Measurements from ENCODE around the gene ENKUR. TPM values are rescaled to one million over a fixed set of nuclear protein-coding genes. Genes with fewer than 3 reads are reported as not detected.

The ENKUR gene
- total RNA-seq, 1 donor from 2014 or later: not detected

DNA sequence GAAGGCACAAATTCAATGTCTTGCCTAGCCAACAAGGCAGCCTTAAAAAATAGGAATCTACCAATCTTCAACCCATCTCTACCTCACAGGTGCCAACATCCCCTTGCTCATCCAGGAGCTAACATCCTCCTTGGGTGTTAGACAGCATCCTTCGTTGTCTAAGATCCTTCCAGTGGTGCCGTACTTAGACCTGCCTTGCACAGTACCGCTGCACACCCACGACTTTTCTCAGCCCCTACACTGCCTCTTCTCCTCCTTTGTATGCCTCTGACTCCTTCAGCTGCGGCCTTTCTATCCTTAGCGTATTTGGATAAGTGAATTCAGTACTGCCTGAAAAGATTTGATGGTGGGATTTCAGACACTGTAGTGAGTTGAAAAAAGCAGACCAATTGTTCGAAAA lies 47.6 kb downstream of the ENKUR start:
- no peaks in the 10 kb centered on the region for H3K9me3 ChIP-seq (ENCODE audit: low read depth)
- H3K4me1 ChIP-seq: peaks cover 5% of the 10 kb centered on the region
- H3K27me3 ChIP-seq: no peaks in the 10 kb centered on the region
- H3K36me3 Mint-ChIP-seq: no peaks in the 10 kb centered on the region
- H3K4me2 ChIP-seq: no peak overlapping the region
- no peak for DNase-seq (ENCODE audit: low spot score)
- H3K4me3 Mint-ChIP-seq: no peak overlapping the region
- no peak overlapping the region for H2AFZ ChIP-seq (replicated peaks)
- no peak overlapping the region for H3K9ac ChIP-seq
- no peak overlapping the region for H3K27ac ChIP-seq
- TF ChIP-seq, protein P1, sequence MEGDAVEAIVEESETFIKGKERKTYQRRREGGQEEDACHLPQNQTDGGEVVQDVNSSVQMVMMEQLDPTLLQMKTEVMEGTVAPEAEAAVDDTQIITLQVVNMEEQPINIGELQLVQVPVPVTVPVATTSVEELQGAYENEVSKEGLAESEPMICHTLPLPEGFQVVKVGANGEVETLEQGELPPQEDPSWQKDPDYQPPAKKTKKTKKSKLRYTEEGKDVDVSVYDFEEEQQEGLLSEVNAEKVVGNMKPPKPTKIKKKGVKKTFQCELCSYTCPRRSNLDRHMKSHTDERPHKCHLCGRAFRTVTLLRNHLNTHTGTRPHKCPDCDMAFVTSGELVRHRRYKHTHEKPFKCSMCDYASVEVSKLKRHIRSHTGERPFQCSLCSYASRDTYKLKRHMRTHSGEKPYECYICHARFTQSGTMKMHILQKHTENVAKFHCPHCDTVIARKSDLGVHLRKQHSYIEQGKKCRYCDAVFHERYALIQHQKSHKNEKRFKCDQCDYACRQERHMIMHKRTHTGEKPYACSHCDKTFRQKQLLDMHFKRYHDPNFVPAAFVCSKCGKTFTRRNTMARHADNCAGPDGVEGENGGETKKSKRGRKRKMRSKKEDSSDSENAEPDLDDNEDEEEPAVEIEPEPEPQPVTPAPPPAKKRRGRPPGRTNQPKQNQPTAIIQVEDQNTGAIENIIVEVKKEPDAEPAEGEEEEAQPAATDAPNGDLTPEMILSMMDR (IDR thresholded peaks at IDR 0.05): no peak
- TF ChIP-seq EZH2 (IDR thresholded peaks at IDR 0.05) (no peak), EZH2phosphoT487 (IDR thresholded peaks at IDR 0.05) (no peak)
- no peaks in the 10 kb centered on the region for H3K36me3 ChIP-seq
- no peaks in the 10 kb centered on the region for H3K79me2 ChIP-seq (ENCODE audit: low read depth)
- H4K20me1 ChIP-seq (ENCODE audit: low read depth): no peaks in the 10 kb centered on the region
- H3F3A ChIP-seq (ENCODE audit: low read depth): no peaks in the 10 kb centered on the region
- H3K4me1 Mint-ChIP-seq: peaks cover 10% of the 10 kb centered on the region
- no peak overlapping the region for H3K4me3 ChIP-seq
- H3K9me3 Mint-ChIP-seq: no peaks in the 10 kb centered on the region
- H3K27ac Mint-ChIP-seq: no peak overlapping the region
- peaks cover 3% of the 10 kb centered on the region for H3K27me3 Mint-ChIP-seq (ENCODE audit: insufficient read depth, low read depth)

DNA sequence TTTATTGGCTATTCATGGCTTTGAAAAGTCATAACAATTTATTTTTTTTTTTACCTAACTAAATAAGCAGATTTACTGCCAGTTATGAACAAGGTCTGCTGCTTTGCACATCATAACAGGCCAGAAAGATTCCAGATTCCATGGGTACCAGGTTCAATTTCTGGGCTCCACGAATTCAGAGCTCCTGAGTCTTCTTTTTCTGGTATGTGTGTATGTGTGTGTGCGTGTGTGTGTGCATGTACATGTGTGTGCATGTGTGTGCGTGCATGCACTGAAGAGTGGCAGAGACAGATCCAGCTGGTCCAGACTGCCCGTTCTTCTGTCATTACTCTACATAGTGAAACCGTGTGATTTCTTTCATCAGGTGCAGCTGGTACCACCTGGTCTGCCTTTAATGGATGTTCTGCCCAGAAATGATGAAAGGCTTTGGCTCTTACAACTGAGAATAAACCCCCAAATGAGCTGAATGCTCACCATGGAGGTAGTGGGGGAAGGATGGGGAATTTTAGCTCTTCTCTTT lies 48.9 kb downstream of the ENKUR start:
- TF ChIP-seq, protein P1 (IDR thresholded peaks at IDR 0.05): no peak
- no peak for TF ChIP-seq EZH2 (IDR thresholded peaks at IDR 0.05)
- no peak for TF ChIP-seq EZH2phosphoT487 (IDR thresholded peaks at IDR 0.05)
- no peak overlapping the region for H3K4me3 Mint-ChIP-seq
- H3K27ac Mint-ChIP-seq: no peak overlapping the region
- no peaks in the 10 kb centered on the region for H3K27me3 ChIP-seq
- no peak overlapping the region for H3K4me2 ChIP-seq
- H3K9me3 ChIP-seq (ENCODE audit: low read depth): no peaks in the 10 kb centered on the region
- no peaks in the 10 kb centered on the region for H3K36me3 ChIP-seq
- peaks cover 5% of the 10 kb centered on the region for H3K4me1 ChIP-seq
- no peaks in the 10 kb centered on the region for H3K9me3 Mint-ChIP-seq
- peaks cover 3% of the 10 kb centered on the region for H3K27me3 Mint-ChIP-seq (ENCODE audit: insufficient read depth, low read depth)
- no peak overlapping the region for H3K27ac ChIP-seq
- no peaks in the 10 kb centered on the region for H3K79me2 ChIP-seq (ENCODE audit: low read depth)
- no peak for DNase-seq (ENCODE audit: low spot score)
- H2AFZ ChIP-seq (replicated peaks): no peak overlapping the region
- peaks cover 10% of the 10 kb centered on the region for H3K4me1 Mint-ChIP-seq
- no peaks in the 10 kb centered on the region for H4K20me1 ChIP-seq (ENCODE audit: low read depth)
- H3F3A ChIP-seq (ENCODE audit: low read depth): no peaks in the 10 kb centered on the region
- no peaks in the 10 kb centered on the region for H3K36me3 Mint-ChIP-seq
- no peak overlapping the region for H3K4me3 ChIP-seq
- no peak overlapping the region for H3K9ac ChIP-seq

DNA sequence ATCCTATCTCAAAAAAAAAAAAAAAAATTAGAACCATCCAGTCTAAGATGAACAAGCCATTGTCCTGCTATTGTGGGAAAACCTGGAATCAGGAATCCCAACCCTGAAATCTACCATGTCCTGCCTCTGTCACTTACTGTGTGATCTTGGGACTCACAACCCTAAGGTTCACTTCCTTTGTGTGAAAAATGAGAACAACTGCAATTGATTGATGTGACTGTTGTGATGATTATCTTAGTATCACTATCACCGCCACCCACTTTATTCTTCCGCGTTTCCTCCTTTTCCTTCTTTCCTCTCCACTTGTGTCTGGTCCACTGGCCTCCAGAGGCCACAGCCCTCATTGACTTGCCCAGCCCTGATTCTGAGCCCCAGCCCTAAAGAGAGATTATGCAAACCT lies 50.9 kb downstream of the ENKUR start:
- peaks cover 11% of the 10 kb centered on the region for H3K4me1 Mint-ChIP-seq
- Histone ChIP-seq H4K20me1 (ENCODE audit: low read depth) (no peaks in the 10 kb centered on the region), H3K27ac (no peak overlapping the region), H3K36me3 (no peaks in the 10 kb centered on the region), H3K9me3 (ENCODE audit: low read depth) (no peaks in the 10 kb centered on the region), H3K79me2 (ENCODE audit: low read depth) (no peaks in the 10 kb centered on the region), H3K27me3 (no peaks in the 10 kb centered on the region), H3K9ac (no peak overlapping the region), H2AFZ (replicated peaks) (no peak overlapping the region), H3K4me2 (no peak overlapping the region), H3K4me1 (peaks cover 5% of the 10 kb centered on the region), H3K4me3 (no peak overlapping the region), H3F3A (ENCODE audit: low read depth) (no peaks in the 10 kb centered on the region)
- TF ChIP-seq EZH2phosphoT487 (IDR thresholded peaks at IDR 0.05) (no peak), EZH2 (IDR thresholded peaks at IDR 0.05) (no peak)
- TF ChIP-seq, protein P1 (IDR thresholded peaks at IDR 0.05): no peak
- peaks cover 3% of the 10 kb centered on the region for H3K27me3 Mint-ChIP-seq (ENCODE audit: insufficient read depth, low read depth)
- H3K4me3 Mint-ChIP-seq: no peak overlapping the region
- H3K36me3 Mint-ChIP-seq: no peaks in the 10 kb centered on the region
- no peaks in the 10 kb centered on the region for H3K9me3 Mint-ChIP-seq
- no peak for DNase-seq (ENCODE audit: low spot score)
- no peak overlapping the region for H3K27ac Mint-ChIP-seq

Data from neural progenitor cell (in vitro differentiated cells).